Esophagus squamous epithelium (tissue), 4 donors: ENCODE results near the gene RFX2.

Source experiments
- CTCF ChIP-seq, 6 experiments: fragments of 450-650 bp in 4 of 6; fragments of 200-600 bp in 2 of 6; sonication (generic) in 2 of 6; IDR thresholded peaks; one replicate each; pipeline ENCODE4 v1.5.1; 2016 to 2019; ENCODE audit warnings: antibody characterized with exemption in 6 of 6, mild to moderate bottlenecking in 4 of 6, moderate library complexity in 4 of 6
- POLR2A ChIP-seq, 4 donors: fragments of 450-650 bp; IDR thresholded peaks; one replicate each; pipeline ENCODE4 v1.6.1; 2017; ENCODE audit warnings: antibody characterized with exemption in 4 of 4, mild to moderate bottlenecking in 4 of 4, moderate library complexity in 3 of 4

- TF ChIP-seq POLR2A (IDR thresholded peaks at IDR 0.05) (peak in 1 of 4 donors; percentile 56), CTCF (IDR thresholded peaks at IDR 0.05) (peak in 1 of 6 experiments; percentile 9)
Measured at GRCh38 chr19:6108721-6109633, 1.3 kb downstream of the RFX2 start.
